OCI-LY7 (cell line): Measurements from ENCODE around the gene FBN3.

ENCODE experiments used
- EZH2phosphoT487 ChIP-seq: fragments of 200-600 bp; sonication (generic); IDR thresholded peaks from 2 replicates; pipeline ENCODE4 v1.6.1; 2018; ENCODE audit warnings: low read depth, borderline replicate concordance, mild to moderate bottlenecking, mixed run types, antibody characterized with exemption, low read length, moderate library complexity, mixed read lengths
- TF ChIP-seq, protein P1 (sequence below): fragments of 200-600 bp; sonication (generic); conservative IDR thresholded peaks from 2 replicates; pipeline ENCODE4 v1.5.1; 2014; ENCODE audit warnings: mild to moderate bottlenecking, antibody characterized with exemption, low read length, moderate library complexity, mixed read lengths

DNA sequence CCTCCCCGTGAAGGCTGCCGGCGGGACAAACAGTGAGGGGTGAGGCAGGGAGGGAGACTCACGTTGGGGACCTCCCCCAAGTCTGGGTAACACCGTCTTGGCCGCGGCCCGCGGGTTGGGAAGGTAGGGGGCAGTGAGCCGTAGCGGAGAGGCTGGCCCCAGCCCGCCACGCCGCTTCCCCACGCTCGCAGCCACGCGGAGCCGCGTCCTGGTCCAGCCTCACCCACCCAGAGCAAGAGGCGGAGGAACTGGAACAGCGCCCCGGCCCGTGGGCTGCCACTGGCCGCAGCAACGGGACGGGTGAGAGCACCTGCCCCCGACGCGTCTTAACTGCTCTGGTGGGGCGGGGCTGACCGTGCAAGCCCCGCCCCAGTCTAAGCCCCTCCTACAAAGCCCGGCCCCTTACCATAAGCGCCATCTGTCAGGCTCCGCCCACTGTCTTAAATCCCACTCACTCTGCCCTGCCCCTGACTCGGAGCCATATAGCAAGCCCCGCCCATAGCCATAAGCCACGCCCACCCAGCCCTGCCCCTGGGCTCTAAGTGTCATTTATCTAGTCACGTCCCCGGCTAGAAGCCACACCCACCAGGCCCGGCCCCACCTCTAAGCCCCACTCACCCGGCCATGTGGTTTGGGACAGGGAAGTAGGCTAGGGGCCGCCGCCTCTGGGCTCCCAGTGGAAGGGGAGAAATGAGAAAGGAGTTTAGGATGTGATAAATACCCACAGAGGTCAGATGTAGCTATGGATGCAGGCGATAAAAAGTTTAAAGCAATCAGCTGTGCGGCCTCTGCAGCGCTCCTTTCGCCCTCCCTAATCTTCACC, 98.9 kb downstream of the FBN3 start:
- TF ChIP-seq, protein P1, sequence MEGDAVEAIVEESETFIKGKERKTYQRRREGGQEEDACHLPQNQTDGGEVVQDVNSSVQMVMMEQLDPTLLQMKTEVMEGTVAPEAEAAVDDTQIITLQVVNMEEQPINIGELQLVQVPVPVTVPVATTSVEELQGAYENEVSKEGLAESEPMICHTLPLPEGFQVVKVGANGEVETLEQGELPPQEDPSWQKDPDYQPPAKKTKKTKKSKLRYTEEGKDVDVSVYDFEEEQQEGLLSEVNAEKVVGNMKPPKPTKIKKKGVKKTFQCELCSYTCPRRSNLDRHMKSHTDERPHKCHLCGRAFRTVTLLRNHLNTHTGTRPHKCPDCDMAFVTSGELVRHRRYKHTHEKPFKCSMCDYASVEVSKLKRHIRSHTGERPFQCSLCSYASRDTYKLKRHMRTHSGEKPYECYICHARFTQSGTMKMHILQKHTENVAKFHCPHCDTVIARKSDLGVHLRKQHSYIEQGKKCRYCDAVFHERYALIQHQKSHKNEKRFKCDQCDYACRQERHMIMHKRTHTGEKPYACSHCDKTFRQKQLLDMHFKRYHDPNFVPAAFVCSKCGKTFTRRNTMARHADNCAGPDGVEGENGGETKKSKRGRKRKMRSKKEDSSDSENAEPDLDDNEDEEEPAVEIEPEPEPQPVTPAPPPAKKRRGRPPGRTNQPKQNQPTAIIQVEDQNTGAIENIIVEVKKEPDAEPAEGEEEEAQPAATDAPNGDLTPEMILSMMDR, result no peak
- TF ChIP-seq EZH2phosphoT487, result no peak
